GM12874 (cell line): Measurements from ENCODE around the gene EYA2.

Experiments
- TF ChIP-seq, protein P1 (sequence below): IDR thresholded peaks from 2 replicates; pipeline ENCODE4 v1.5.1; 2011; ENCODE audit warnings: low read depth, mild to moderate bottlenecking, control low read depth, low read length, moderate library complexity; ENCODE audit not compliant: insufficient read depth

Gene EYA2

DNA sequence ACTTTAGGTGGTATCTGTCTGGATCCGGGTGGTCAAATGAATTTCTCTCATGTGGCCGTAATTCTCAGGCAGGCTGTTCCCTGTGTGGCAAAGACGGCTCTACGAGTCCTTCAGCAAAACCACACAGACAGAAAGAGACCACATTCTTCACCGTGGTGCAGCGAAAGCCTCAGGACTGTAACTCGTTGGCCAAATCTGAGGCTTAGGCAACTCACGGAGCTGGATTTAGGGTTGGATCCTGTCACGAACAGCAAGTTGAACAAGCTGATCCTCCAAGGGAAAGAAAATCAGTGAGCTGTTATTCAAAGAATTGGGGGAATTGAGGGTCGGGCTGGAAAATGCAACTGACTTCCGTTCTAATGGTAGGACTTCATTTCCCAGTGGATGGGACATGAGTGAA, 294.4 kb downstream of the EYA2 start:
- TF ChIP-seq, protein P1, sequence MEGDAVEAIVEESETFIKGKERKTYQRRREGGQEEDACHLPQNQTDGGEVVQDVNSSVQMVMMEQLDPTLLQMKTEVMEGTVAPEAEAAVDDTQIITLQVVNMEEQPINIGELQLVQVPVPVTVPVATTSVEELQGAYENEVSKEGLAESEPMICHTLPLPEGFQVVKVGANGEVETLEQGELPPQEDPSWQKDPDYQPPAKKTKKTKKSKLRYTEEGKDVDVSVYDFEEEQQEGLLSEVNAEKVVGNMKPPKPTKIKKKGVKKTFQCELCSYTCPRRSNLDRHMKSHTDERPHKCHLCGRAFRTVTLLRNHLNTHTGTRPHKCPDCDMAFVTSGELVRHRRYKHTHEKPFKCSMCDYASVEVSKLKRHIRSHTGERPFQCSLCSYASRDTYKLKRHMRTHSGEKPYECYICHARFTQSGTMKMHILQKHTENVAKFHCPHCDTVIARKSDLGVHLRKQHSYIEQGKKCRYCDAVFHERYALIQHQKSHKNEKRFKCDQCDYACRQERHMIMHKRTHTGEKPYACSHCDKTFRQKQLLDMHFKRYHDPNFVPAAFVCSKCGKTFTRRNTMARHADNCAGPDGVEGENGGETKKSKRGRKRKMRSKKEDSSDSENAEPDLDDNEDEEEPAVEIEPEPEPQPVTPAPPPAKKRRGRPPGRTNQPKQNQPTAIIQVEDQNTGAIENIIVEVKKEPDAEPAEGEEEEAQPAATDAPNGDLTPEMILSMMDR: no peak

DNA sequence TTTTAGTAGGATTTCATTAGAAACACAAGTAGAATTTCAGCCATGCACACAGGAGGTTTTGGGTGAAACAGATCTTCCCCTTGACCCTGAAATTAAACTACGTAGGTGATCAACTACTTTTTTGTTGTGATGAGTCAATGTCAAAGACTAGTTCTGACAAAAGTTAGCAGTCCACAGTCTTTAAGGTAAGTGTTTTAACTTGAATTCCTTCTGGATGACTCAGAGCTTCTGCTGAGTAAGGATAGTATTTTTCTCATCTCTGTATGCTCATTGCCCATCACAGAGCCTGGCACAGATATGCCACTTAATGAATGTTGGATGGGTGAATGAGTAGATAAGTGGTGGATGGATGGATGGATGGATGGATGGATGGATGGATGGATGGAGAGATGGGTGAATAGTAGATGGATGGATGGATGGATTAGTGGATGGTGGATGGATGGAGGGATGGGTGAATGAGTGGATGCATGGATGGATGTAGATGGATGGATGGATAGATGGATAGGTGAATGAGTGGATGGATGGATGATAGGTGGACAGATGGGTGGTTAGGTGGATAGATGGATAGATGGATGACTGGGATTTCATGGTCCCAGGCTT, 296.5 kb downstream of the EYA2 start:
- TF ChIP-seq, protein P1: no peak

DNA sequence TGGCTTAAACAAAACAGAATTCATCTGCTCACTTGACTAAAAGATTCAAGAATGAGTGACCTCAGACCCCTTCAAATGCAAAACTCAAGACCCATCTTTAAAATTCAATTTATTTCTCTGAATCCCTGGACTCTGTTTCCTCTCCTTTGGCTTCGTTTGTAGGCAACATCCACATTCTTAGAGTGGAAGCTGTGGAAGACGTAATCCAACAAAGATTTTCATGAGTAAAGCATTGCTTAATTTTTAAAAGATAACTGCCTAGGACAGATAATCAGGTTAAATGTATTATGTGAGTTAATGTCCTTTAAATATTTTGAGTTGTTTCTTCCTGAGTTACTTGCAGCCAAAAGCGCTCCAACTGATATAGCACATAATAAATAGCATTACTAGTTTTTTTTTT, 297.3 kb downstream of the EYA2 start:
- TF ChIP-seq, protein P1: no peak

DNA sequence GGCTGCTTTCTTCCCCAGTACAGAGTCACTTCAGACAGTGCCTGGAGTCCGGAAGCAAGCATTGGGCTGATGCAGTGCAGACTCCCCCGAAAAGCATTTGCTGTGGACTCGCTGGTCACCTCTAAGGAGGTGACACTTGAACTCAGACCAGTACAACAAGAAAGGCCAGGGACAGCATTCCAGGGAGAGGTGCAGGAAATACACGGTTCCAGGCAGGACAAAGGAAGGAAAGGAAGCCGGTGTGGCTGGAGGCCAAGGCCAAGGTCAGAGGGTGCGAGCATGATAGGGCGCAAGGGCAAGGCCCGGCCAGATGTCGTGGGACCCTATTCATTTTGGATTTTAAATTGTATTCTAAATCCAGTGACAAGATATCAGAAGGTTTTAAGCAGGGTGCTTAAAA, 300.9 kb downstream of the EYA2 start:
- TF ChIP-seq, protein P1: no peak

DNA sequence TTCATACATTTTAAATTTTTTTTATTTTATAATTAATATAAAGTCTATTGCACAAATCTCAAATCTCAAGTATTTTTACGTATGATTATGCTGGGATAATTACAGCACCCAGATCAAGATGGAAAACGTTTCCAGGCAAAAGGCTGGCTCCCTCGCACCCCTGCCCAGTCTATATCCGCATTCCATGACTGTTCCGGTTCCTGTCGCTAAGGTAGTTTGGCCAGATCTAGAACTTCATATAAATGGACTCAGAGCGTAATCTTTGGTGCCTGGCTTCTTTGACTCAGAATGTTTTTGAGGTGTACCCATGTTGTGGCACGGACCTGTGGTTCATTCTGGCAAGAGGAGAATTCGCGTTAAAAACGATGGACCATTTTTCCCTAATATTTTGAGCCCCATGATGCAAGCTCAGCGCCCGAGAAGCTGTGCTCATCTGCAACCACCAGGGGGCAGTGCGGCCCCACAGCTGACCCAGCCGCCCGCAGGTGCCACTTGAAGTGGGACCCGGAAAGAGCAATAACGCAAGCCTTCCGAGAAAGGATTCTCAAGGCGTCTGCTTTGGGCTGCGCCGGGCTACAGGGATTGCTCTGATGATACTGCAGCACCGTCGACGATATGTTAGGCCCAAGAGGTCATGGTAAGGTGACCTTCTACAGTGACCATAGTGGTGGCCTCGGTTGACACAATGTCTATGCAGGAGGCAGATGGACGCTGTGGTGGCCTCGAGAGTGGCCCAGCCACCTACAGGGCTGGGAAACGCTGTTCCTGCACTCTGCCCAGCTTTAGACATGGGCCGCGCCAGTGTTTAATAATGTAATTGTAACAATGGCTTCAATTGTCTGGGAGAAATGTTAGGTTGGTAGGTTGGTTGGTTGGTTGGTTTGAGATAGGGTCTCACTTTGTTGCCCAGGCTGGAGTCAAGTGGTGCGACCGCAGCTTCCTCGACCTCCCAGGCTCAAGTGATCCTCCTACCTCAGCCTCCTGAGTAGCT, 301.7 kb downstream of the EYA2 start:
- TF ChIP-seq, protein P1: peak; percentile 95

DNA sequence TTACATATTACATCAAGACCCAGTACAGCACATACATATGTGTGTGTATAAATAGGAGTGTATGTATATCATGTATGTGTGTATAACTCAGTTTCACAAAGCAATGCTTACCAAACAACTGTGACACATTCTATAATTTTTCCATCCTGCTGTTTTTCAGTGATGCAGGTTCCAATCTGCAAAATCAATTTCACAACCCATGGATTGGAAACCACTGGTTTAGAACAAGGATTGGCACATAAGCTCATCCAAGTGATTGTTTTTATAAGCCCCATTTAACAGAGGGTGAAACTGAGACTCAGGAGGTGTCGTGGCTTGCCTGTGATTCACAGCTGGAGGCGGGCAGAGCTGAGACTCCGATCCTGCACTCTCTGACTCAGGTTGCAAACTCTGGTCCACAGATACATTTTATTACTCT, 303.6 kb downstream of the EYA2 start:
- TF ChIP-seq, protein P1: no peak

DNA sequence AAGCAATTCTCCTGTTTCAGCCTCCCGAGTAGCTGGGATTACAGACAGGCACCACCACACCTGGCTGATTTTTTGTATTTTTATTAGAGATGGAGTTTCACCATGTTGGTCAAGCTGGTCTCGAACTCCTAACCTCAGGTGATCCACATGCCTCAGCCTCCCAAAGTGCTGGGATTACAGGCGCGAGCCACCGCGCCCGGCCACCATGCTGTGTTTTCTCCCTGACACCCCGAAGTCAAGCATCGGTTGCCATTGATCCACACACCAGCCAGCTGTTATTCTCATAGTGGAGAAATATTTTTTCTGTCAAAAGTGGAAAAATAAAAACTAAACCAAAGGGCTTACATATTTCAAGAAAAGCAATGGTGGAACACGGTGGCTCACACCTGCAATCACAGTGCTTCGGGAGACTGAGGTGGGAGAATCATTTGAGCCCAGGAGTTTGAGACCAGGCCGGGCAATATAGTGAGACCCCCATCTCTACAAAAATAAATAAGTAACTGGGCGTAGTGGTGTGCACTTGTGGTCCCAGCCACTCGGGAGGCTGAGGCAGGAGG, 304.4 kb downstream of the EYA2 start:
- TF ChIP-seq, protein P1: no peak
